GM12878 (cell line): Measurements from ENCODE around the gene NAALADL1.

ENCODE experiments used
- BCLAF1 ChIP-seq: fragments of 450-650 bp; IDR thresholded peaks from 2 replicates; pipeline ENCODE4 v1.6.1; 2017; ENCODE audit warnings: antibody characterized with exemption, mild to moderate bottlenecking, moderate library complexity
- CREM ChIP-seq: IDR thresholded peaks from 2 replicates; pipeline ENCODE4 v1.6.1; 2014; ENCODE audit warnings: antibody characterized with exemption, low read depth
- EZH2 ChIP-seq: IDR thresholded peaks from 2 replicates; pipeline ENCODE4 v1.6.1; 2012; ENCODE audit warnings: low read depth, mild to moderate bottlenecking, control low read depth, inconsistent platforms, low read length, borderline replicate concordance; ENCODE audit not compliant: control insufficient read depth
- IKZF1 ChIP-seq: fragments of 450-650 bp; conservative IDR thresholded peaks from 2 replicates; pipeline ENCODE4 v1.6.1; 2017; ENCODE audit warnings: antibody characterized with exemption, mild to moderate bottlenecking
- POLR2A ChIP-seq: IDR thresholded peaks from 2 replicates; pipeline ENCODE4 v1.6.1; 2011; ENCODE audit warnings: low read depth, mild to moderate bottlenecking, low read length
- POU2F2 ChIP-seq: IDR thresholded peaks from 3 replicates; pipeline ENCODE4 v1.6.1; 2011; ENCODE audit warnings: low read depth, mild to moderate bottlenecking, low read length, borderline replicate concordance
- TCF7 ChIP-seq: IDR thresholded peaks from 2 replicates; pipeline ENCODE4 v1.6.1; 2014; ENCODE audit warnings: antibody characterized with exemption, borderline replicate concordance
- TF ChIP-seq, protein P1 (sequence below): IDR thresholded peaks from 2 replicates; pipeline ENCODE4 v1.6.1; 2012; ENCODE audit warnings: mild to moderate bottlenecking, low read depth, low read length

DNA sequence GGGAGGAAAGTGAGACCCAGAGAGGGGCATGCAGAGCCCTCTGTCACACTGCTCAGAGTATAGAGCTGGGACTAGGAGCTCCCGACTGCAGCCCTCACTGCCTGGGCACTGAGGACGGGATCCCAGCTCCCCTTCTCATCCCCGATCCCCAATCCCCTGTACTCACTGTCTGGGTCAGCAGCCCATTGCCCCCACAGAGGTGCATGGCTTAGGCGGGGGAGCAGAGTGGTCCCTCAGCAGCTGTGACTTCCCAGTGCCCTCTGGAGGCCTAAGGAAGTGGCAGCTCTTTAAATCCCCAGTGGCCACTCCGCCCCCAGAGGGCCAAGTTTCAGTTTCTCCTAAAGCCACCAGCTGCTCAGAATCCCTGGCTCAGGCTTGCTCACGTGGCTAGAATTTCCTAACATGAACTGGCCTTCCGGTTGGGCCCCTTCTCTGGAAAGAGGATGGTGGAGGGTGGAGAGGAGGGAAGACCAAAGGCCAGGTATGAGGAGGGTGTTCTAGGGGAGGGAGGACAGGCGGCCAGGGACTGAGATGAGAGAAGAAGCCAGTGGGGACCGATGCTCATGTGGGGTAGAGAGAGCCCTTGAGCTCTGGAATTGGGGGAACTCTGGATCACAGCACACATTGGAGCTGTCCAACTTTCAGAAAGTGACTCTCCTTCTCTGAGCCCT is 61.5 kb downstream of the NAALADL1 start, which contains the start of gene BATF2:
- TF ChIP-seq TCF7 (no peak), POU2F2 (no peak), IKZF1 (peak; percentile 88), POLR2A (no peak), BCLAF1 (no peak), EZH2 (no peak), CREM (no peak)
- TF ChIP-seq, protein P1, sequence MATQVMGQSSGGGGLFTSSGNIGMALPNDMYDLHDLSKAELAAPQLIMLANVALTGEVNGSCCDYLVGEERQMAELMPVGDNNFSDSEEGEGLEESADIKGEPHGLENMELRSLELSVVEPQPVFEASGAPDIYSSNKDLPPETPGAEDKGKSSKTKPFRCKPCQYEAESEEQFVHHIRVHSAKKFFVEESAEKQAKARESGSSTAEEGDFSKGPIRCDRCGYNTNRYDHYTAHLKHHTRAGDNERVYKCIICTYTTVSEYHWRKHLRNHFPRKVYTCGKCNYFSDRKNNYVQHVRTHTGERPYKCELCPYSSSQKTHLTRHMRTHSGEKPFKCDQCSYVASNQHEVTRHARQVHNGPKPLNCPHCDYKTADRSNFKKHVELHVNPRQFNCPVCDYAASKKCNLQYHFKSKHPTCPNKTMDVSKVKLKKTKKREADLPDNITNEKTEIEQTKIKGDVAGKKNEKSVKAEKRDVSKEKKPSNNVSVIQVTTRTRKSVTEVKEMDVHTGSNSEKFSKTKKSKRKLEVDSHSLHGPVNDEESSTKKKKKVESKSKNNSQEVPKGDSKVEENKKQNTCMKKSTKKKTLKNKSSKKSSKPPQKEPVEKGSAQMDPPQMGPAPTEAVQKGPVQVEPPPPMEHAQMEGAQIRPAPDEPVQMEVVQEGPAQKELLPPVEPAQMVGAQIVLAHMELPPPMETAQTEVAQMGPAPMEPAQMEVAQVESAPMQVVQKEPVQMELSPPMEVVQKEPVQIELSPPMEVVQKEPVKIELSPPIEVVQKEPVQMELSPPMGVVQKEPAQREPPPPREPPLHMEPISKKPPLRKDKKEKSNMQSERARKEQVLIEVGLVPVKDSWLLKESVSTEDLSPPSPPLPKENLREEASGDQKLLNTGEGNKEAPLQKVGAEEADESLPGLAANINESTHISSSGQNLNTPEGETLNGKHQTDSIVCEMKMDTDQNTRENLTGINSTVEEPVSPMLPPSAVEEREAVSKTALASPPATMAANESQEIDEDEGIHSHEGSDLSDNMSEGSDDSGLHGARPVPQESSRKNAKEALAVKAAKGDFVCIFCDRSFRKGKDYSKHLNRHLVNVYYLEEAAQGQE = 0 out of 2 replicates have a peak, but pooled peaks have one; percentile 33
